ENCODE measurements around the gene VIL1. TPM values are rescaled to one million over a fixed set of nuclear protein-coding genes. Genes with fewer than 3 reads are reported as not detected.

The VIL1 gene
- total and polyA plus RNA-seq, 2 of the 13 experiments (the other 11 are each of a cell fraction or from before 2014, with no cell fraction given), result 287 to 301 TPM

GRCh38 chr2:218399391-218400166, 19.3 kb upstream of the VIL1 start, which contains the start of gene CTDSP1 (continued):
- TF ChIP-seq ZBED4 (CRISPR knock-in tag; IDR thresholded peaks at IDR 0.05; ENCODE audit: borderline replicate concordance) (peak; percentile 98), BORCS8-MEF2B (CRISPR knock-in tag; IDR thresholded peaks at IDR 0.05) (no peak; the same call in 1 of the 2 replicates), ZUFSP (CRISPR knock-in tag; IDR thresholded peaks at IDR 0.05; ENCODE audit: borderline replicate concordance) (no peak), ZNF383 (CRISPR knock-in tag; IDR thresholded peaks at IDR 0.05; ENCODE audit: borderline replicate concordance) (no peak), CENPBD1 (CRISPR knock-in tag; IDR thresholded peaks at IDR 0.05; ENCODE audit: borderline replicate concordance, low read depth) (no peak), ZFP37 (CRISPR knock-in tag; IDR thresholded peaks at IDR 0.05; ENCODE audit: borderline replicate concordance) (no peak; the same call in 1 of the 2 replicates), ZNF616 (CRISPR knock-in tag; IDR thresholded peaks at IDR 0.05; ENCODE audit: low read depth) (peak; percentile 48; the same call in 1 of the 2 replicates), ZMYM2 (CRISPR knock-in tag; IDR thresholded peaks at IDR 0.05) (no peak), PRPF4 (IDR thresholded peaks at IDR 0.05; ENCODE audit: low read depth, low read length, poor library complexity, severe bottlenecking) (no peak), ZNF546 (CRISPR knock-in tag; conservative IDR thresholded peaks at IDR 0.05) (peak; percentile 22; the same call in 1 of the 2 replicates), ZNF576 (CRISPR knock-in tag; IDR thresholded peaks at IDR 0.05) (no peak), ZMYM4 (CRISPR knock-in tag; IDR thresholded peaks at IDR 0.05) (no peak; the same call in 1 of the 2 replicates), GATA4 (IDR thresholded peaks at IDR 0.05; ENCODE audit: borderline replicate concordance, low read depth) (0 out of 2 replicates have a peak, but pooled peaks have one; percentile 27), PAWR (CRISPR knock-in tag; IDR thresholded peaks at IDR 0.05; ENCODE audit: borderline replicate concordance) (no peak), GTF3A (CRISPR knock-in tag; conservative IDR thresholded peaks at IDR 0.05) (no peak), MLLT10 (CRISPR knock-in tag; IDR thresholded peaks at IDR 0.05) (no peak), ZNF724P (CRISPR knock-in tag; IDR thresholded peaks at IDR 0.05; ENCODE audit: borderline replicate concordance) (0 out of 2 replicates have a peak, but pooled peaks have one; percentile 72), SPEN (CRISPR knock-in tag; IDR thresholded peaks at IDR 0.05; ENCODE audit: low read depth) (peak; percentile 70), NR1H2 (CRISPR knock-in tag; IDR thresholded peaks at IDR 0.05; ENCODE audit: borderline replicate concordance, low read depth) (no peak), ZNF143 (CRISPR knock-in tag; IDR thresholded peaks at IDR 0.05) (peak; percentile 67), ZNF670 (CRISPR knock-in tag; IDR thresholded peaks at IDR 0.05; ENCODE audit: borderline replicate concordance) (no peak; the same call in 1 of the 2 replicates)

All from HepG2 (cell line).